Coronary artery (tissue), 2 donors: ENCODE measurements around the gene DMGDH.

Experiments
- DNase-seq: peaks from one replicate; pipeline ENCODE4 v3.0.0-alpha.2; 2017; ENCODE audit warnings: low spot score
- H3K27ac ChIP-seq, 2 donors: fragments of 200-600 bp; sonication (generic); one replicate each; pipeline ENCODE4 v1.5.1; 2016 to 2019
- H3K4me3 ChIP-seq: fragments of 200-600 bp; sonication (generic); 2 replicates; pipeline ENCODE4 v1.5.1; 2016; ENCODE audit warnings: mild to moderate bottlenecking, moderate library complexity
- TF ChIP-seq, protein P1 (sequence below): fragments of 200-600 bp; sonication (generic); IDR thresholded peaks from one replicate; pipeline ENCODE4 v1.5.1; 2019; ENCODE audit warnings: antibody characterized with exemption

Gene DMGDH

DNA sequence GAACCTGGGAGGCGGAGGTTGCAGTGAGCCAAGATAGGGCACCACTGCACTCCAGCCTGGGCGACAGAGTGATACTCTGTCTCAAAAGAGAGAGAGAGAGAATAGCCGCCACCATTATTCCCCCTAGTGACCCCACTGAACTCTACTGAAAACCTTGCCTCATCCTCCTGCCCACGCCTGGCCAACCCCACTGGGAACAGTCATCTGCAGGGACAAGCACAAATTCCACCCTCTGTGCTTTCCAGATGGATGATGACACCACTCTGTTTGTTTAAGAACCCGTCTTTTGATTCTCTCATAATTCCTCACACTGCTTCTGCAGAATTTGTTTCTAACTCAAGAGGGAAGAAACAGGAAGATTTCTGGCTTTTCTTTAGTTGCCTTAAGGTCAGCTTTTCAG is 12.3 kb upstream of the DMGDH start:
- H3K27ac ChIP-seq, result no peak overlapping the region
- H3K4me3 ChIP-seq, result no peak overlapping the region
- no peak for DNase-seq
- TF ChIP-seq, protein P1, sequence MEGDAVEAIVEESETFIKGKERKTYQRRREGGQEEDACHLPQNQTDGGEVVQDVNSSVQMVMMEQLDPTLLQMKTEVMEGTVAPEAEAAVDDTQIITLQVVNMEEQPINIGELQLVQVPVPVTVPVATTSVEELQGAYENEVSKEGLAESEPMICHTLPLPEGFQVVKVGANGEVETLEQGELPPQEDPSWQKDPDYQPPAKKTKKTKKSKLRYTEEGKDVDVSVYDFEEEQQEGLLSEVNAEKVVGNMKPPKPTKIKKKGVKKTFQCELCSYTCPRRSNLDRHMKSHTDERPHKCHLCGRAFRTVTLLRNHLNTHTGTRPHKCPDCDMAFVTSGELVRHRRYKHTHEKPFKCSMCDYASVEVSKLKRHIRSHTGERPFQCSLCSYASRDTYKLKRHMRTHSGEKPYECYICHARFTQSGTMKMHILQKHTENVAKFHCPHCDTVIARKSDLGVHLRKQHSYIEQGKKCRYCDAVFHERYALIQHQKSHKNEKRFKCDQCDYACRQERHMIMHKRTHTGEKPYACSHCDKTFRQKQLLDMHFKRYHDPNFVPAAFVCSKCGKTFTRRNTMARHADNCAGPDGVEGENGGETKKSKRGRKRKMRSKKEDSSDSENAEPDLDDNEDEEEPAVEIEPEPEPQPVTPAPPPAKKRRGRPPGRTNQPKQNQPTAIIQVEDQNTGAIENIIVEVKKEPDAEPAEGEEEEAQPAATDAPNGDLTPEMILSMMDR, result no peak

DNA sequence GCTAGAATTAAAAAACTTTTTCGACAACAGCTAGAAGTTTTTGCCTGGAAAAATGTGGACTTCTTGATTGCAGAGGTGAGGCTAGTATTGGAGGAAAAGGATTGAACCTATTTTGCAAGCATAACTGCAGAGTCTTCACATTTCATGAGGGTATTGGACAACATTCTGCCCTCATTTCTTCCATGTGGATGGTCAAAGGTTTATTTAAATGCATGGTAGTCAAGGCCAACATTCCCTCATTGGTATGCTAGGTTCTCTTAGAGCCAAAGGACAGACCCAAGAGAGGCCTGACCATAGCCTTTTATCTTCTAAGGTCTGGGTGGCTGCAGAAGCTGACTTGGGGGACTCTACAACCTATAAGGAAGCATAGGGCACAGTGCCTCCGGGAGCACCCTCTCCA is 11.3 kb upstream of the DMGDH start:
- TF ChIP-seq, protein P1, result no peak
- Histone ChIP-seq H3K27ac (no peak overlapping the region), H3K4me3 (no peak overlapping the region)
- DNase-seq, result no peak

DNA sequence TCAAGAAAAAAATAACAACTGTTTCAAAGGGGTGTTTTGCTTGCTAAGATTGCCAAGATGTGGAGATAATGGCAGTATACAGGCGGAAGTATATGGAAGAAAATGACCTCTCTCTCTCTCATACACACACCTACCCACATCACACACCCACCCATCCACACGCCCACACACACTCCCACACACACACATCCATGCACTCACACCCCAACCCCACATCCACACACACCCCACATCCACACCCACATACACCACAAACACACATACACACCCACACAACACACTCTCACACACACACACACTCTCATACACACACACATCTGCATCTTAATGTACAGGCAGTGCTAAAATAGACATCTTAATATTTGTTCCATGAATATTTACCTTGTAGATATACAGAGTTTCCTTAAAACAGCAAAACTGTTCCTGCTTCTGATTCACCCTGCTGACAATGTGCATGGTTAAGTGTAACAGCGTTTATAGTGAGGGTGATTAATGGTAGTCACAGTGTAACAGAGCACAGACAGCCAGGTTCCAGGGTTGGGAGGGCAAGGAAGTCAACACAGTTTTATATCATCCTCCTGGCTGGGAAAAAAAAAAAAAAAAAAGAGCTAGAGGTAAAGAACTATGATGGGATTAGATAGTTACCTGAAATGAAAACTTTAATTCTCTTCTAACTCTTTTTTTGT is 8.3 kb upstream of the DMGDH start:
- Histone ChIP-seq H3K4me3 (no peak overlapping the region), H3K27ac (no peak overlapping the region)
- TF ChIP-seq, protein P1, result no peak
- DNase-seq, result no peak

DNA sequence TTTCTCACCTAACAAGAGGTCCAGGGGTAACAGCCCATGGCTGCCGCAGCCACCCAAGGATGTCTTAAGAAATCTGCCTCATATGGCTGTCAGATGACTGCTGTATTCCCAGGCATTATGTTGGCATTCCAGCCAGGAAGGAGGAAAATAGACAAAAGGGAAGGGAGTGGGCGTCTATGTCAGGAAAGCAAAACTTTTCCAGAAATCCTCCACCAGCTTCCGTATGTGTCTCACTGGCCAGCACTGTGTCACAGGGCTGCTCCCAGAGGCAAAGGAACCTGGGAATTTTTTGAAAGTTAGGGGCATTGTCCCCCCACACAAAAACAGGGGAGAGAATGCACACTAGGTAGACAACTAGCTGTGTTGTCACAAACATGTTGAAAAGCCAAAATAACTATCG is 7.3 kb upstream of the DMGDH start:
- TF ChIP-seq, protein P1, result no peak
- DNase-seq, result no peak

DNA sequence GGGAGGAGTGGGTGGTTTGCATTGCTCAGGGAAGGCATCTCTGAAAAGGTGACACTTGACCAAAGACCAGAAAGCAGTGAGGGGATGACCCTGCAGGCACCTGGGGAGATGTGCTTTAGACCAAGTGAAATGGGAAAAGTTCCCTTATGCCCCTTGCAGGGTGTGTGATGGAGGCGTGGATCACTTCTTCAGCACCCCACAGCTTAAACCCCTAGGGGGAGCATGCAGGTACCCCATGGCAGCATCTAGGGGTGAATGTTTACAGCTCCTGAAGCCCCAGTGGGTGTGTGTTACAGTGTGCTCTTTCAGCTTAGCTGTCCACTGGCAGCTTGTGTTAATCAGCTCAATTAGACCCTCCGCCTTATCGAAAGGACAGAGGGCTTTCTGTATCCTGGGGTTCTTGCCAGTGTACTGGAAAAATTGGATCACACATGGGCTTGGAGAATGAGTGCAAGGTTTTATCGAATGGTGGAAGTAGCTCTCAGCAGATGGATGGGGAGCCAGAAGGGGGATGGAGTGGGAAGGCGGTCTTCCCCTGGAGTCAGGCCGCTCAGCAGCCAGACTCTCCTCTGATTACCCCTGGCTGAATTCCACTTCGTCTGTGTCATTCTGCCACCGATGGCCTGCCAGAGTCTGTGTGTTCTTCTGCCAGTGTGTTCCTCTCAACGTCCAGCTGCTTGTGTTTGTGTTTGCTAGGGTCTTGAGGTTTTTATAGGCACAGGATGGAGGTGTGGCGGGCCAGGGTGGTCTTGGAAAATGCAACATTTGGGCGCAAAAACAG is 6.4 kb upstream of the DMGDH start:
- Histone ChIP-seq H3K27ac (no peak overlapping the region), H3K4me3 (no peak overlapping the region)
- no peak for DNase-seq
- TF ChIP-seq, protein P1, result no peak

More for the DNA sequence above, 7.3 kb upstream of the DMGDH start:
- Histone ChIP-seq H3K4me3 (no peak overlapping the region), H3K27ac (no peak overlapping the region)

DNA sequence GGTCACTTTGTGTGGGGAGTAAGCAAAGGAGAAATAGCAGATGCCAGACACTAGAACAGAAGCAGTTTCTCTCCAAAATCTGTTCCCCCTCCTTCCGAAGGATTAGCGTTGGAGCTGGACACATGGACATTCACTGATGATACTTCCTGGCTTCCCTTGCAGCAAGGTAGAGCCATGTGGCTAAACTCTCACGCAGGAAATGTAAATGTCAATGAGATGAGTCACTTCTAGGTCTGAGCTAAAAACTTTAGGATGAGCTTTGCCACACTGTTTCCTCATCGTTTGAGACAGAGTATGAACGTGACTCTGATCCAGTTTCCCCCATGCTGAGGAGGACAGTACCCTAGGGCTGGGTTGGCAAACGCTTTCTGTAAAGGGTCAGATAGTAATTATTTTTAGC is 5.2 kb upstream of the DMGDH start:
- no peak for DNase-seq

More for the DNA sequence above, 5.2 kb upstream of the DMGDH start:
- H3K4me3 ChIP-seq, result no peak overlapping the region
- H3K27ac ChIP-seq, result no peak overlapping the region
- TF ChIP-seq, protein P1, result no peak
